Panc1 (cell line): ENCODE measurements around the gene CPAMD8. TPM values are rescaled to one million over a fixed set of nuclear protein-coding genes. Genes with fewer than 3 reads are reported as not detected.
"Not testable (repeated sequence)": the region's sequence is repeated elsewhere in the genome, so short reads cannot be mapped to it uniquely, and the experiment has no call there.

ENCODE experiments used
- ATAC-seq: fragments of 200-7000 bp; cut with Tn5 transposase; 2 replicates; pipeline ENCODE4 v1.9.1; 2020; ENCODE audit warnings: mild to moderate bottlenecking, moderate library complexity
- BruUV-seq: library from RNA; stranded (reverse); fragments of 400-500 nt; replicated peaks from 2 replicates; lab custom pipeline; 2021; lab: Mats Ljungman, UMichigan
- CTCF ChIA-PET: fragments of 300-600 bp; sonication (Branson Sonifier 250); formaldehyde crosslinking; loops from one replicate; lab custom pipeline; 2022; ENCODE audit warnings: antibody characterized with exemption; lab: Charles Lee
- POLR2A ChIA-PET: fragments of 300-600 bp; sonication (Branson Sonifier 250); formaldehyde crosslinking; loops from one replicate; lab custom pipeline; 2022; ENCODE audit warnings: antibody characterized with exemption; lab: Charles Lee
- DNase-seq: peaks from one replicate; pipeline ENCODE4 v3.0.0-alpha.2; 2010; ENCODE audit warnings: low read depth, low spot score
- H3K27ac ChIP-seq: 2 replicates; pipeline ENCODE4 v1.5.1; 2011; ENCODE audit warnings: mild to moderate bottlenecking, low read length, inconsistent platforms
- H3K27me3 ChIP-seq: fragments of 200-500 bp; sonication (Bioruptor generic); 2 replicates; pipeline ENCODE4 v1.6.0; 2014; ENCODE audit warnings: low read length, inconsistent platforms; ENCODE audit not compliant: control insufficient read depth, insufficient read depth
- H3K36me3 ChIP-seq: fragments of 200-500 bp; sonication (Bioruptor generic); 2 replicates; pipeline ENCODE4 v1.5.1; 2014; ENCODE audit warnings: inconsistent platforms, mild to moderate bottlenecking, low read length, moderate library complexity; ENCODE audit not compliant: control insufficient read depth, insufficient read depth
- H3K4me1 ChIP-seq: 2 replicates; pipeline ENCODE4 v1.5.1; 2011; ENCODE audit warnings: inconsistent platforms, mild to moderate bottlenecking, low read length, moderate library complexity; ENCODE audit not compliant: control insufficient read depth, insufficient read depth
- H3K4me3 ChIP-seq, 2 experiments: 2 replicates each; pipeline ENCODE4 v1.5.1; 2011 to 2012; ENCODE audit warnings: low read depth in 2 of 2, low read length in 2 of 2, mild to moderate bottlenecking in 2 of 2, inconsistent platforms in 1 of 2, moderate library complexity in 1 of 2
- H3K9me3 ChIP-seq: fragments of 200-500 bp; sonication (Bioruptor generic); 2 replicates; pipeline ENCODE4 v1.5.1; 2014; ENCODE audit warnings: low read depth, mild to moderate bottlenecking, inconsistent platforms, low read length, moderate library complexity; ENCODE audit not compliant: control insufficient read depth, insufficient read depth
- POLR2AphosphoS5 ChIP-seq: IDR thresholded peaks from 2 replicates; pipeline ENCODE4 v1.6.1; 2012; ENCODE audit warnings: mild to moderate bottlenecking, low read depth, low read length, moderate library complexity
- REST ChIP-seq, 2 experiments: IDR thresholded peaks; 2 replicates each; pipeline ENCODE4 v1.6.1; 2011 to 2012; ENCODE audit warnings: low read depth in 2 of 2, control low read depth in 1 of 2, low read length in 1 of 2, mild to moderate bottlenecking in 1 of 2, moderate library complexity in 1 of 2; ENCODE audit not compliant: insufficient read depth in 1 of 2
- SIN3A ChIP-seq: IDR thresholded peaks from 2 replicates; pipeline ENCODE4 v1.6.1; 2012; ENCODE audit warnings: low read depth, mild to moderate bottlenecking, low read length, moderate library complexity, borderline replicate concordance; ENCODE audit not compliant: insufficient read depth
- TCF7L2 ChIP-seq: IDR thresholded peaks from 2 replicates; pipeline ENCODE4 v1.6.1; 2011; ENCODE audit warnings: mild to moderate bottlenecking, low read depth, low read length, inconsistent platforms
- in situ Hi-C: cut with HindIII; loops from 2 replicates; pipeline ENCODE4 v1.10.0; 2016; ENCODE audit warnings: low sequenced_read_pairs, low pct_unique_long_range_greater_than_20kb
- intact Hi-C: fragments of 100-400 bp; cut with micrococcal nuclease; formaldehyde crosslinking; loops from one replicate; pipeline ENCODE4 v1.10.0; 2022; ENCODE audit not compliant: unreplicated experiment
- total RNA-seq: library from RNA; stranded (reverse); gene quantifications from one replicate; pipeline ENCODE4 v1.2.1, GENCODE V29; 2021; ENCODE audit not compliant: unreplicated experiment
- TF ChIP-seq, protein P1 (sequence below): fragments of 450-650 bp; IDR thresholded peaks from 2 replicates; pipeline ENCODE4 v1.5.1; 2017; ENCODE audit warnings: mild to moderate bottlenecking

CPAMD8 gene
- total RNA-seq, 1 experiment from 2014 or later: 2.0 TPM

GRCh38 chr19:16942583-16942982 is 84.0 kb downstream of the CPAMD8 start:
- in situ Hi-C loops: no loop called here
- H3K27ac ChIP-seq: no peak overlapping the region
- intact Hi-C loops: no loop called here
- H3K9me3 ChIP-seq: no peaks in the 10 kb centered on the region
- no TSS peak for BruUV-seq
- H3K4me3 ChIP-seq: no peak overlapping the region
- no peak for TF ChIP-seq SIN3A
- no peaks in the 10 kb centered on the region for H3K36me3 ChIP-seq
- ATAC-seq (no peak), DNase-seq (no peak)
- ChIA-PET POLR2A (no interaction called here), CTCF (no interaction called here)
- H3K27me3 ChIP-seq: no peaks in the 10 kb centered on the region
- no peaks in the 10 kb centered on the region for H3K4me1 ChIP-seq

DNA sequence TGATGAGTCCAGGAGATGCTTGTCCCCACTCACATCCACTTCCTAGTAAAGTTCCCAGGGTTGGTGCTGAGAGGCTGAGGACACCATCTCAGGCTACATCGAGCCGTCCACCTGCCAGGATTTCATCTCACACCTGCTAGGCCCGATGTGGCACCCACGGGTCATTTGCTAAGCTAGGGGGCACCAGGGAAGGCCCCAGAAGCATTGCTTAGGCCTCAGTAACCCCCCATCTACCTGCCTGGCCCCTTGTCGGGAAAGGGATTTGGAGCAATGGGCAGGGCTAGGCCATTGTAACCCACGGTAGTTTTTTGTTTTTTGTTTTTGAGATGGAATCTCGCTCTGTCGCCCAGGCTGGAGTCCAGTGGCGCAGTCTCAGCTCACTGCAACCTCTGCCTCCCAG is 86.0 kb downstream of the CPAMD8 start:
- Histone ChIP-seq H3K36me3 (no peaks in the 10 kb centered on the region), H3K4me3 (no peak overlapping the region), H3K4me1 (no peaks in the 10 kb centered on the region), H3K27ac (no peak overlapping the region), H3K27me3 (no peaks in the 10 kb centered on the region), H3K9me3 (no peaks in the 10 kb centered on the region)
- POLR2A ChIA-PET: no interaction called here
- TF ChIP-seq TCF7L2 (no peak), REST (IDR thresholded peaks at IDR 0.05; ENCODE audit: insufficient read depth in 1 of 2, low read depth in 2 of 2, low read length in 1 of 2) (no peak), POLR2AphosphoS5 (no peak), SIN3A (no peak)
- TF ChIP-seq, protein P1, sequence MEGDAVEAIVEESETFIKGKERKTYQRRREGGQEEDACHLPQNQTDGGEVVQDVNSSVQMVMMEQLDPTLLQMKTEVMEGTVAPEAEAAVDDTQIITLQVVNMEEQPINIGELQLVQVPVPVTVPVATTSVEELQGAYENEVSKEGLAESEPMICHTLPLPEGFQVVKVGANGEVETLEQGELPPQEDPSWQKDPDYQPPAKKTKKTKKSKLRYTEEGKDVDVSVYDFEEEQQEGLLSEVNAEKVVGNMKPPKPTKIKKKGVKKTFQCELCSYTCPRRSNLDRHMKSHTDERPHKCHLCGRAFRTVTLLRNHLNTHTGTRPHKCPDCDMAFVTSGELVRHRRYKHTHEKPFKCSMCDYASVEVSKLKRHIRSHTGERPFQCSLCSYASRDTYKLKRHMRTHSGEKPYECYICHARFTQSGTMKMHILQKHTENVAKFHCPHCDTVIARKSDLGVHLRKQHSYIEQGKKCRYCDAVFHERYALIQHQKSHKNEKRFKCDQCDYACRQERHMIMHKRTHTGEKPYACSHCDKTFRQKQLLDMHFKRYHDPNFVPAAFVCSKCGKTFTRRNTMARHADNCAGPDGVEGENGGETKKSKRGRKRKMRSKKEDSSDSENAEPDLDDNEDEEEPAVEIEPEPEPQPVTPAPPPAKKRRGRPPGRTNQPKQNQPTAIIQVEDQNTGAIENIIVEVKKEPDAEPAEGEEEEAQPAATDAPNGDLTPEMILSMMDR: no peak
- BruUV-seq: no TSS peak
- intact Hi-C loops: no loop called here
- CTCF ChIA-PET: interaction anchor here (0.5 kb wide), 1 partner anchor 17 kb away, joined by 4 read pairs; no protein-coding TSS in a partner anchor
- in situ Hi-C loops: no loop called here
- ATAC-seq (no peak), DNase-seq (no peak)

DNA sequence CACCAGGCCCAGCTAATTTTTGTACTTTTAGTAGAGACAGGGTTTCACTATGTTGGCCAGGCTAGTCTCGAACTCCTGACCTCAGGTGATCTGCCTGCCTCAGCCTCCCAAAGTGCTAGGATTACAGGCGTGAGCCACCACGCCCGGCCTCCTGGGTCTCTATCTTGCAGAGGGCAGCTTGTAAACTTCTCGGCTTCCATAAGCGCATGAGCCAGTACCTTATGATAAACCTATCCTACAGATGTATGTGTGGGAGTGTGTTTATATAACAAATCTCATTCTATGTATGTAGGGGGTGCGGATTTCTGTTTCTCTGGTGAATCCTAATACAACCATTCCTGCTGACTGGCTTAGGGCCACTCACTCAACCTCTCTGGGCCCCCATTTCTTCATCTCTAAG is 86.5 kb downstream of the CPAMD8 start:
- intact Hi-C loops, BruUV-seq, H3K9me3 ChIP-seq, in situ Hi-C loops, ATAC-seq, DNase-seq, H3K4me3 ChIP-seq, H3K36me3 ChIP-seq, H3K27ac ChIP-seq, H3K4me1 ChIP-seq, H3K27me3 ChIP-seq, CTCF ChIA-PET, POLR2A ChIA-PET: not testable (repeated sequence)
